Measurements from ENCODE around the gene DOCK11. TPM values are rescaled to one million over a fixed set of nuclear protein-coding genes. Genes with fewer than 3 reads are reported as not detected.

The DOCK11 gene
- total and polyA plus RNA-seq, 9 of the 15 experiments (the other 6 are each of a cell fraction or from before 2014, with no cell fraction given) = 41.8 to 77.8 (median 50.9) TPM

DNA sequence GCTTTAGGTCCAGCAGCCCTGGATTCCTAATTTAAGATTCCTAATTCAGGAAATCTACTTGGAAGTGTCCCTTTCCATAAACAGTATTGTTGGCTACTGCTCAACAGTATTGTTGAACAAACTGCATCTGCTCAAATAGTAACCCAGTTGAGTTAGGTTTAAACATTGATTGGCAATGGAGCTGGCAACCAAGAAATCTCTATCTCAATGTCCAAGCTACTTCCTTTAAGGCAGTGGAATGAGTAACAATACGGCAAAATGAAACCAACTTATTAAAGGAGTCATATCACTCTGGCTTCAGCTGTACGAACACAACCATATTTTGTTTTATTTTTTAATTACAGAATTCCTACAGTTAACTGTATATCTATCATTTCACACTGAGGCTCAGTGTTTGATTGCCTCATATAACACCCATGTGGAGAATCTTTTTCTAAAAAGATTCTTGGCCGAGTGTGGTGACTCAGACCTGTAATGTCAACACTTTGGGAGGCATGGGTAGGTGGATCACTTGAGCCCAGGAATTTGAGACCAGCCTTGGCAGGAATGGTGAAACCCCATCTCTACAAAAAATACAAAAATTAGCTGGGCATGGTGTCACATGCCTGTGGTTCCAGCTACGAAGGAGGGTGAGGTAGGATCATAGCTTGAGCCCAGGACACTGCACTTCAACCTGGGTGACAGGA is 160.1 kb downstream of the DOCK11 start:
- no peaks in the 10 kb centered on the region for H3K9me3 ChIP-seq (replicated peaks; ENCODE audit: control insufficient read depth, insufficient read depth, low read depth, low read length)
- no peak overlapping the region for H3K9ac ChIP-seq (ENCODE audit: insufficient read depth in 1 of 2, low read depth in 2 of 2, low read length in 2 of 2)
- H3K27me3 ChIP-seq (ENCODE audit: control insufficient read depth in 2 of 2, insufficient read depth in 2 of 2, low read length in 2 of 2) = no peaks in the 10 kb centered on the region
- H3K36me3 ChIP-seq (ENCODE audit: control insufficient read depth, insufficient read depth, low read length) = peaks cover 77% of the 10 kb centered on the region; the same call in 2 of the 3 replicates
- intact Hi-C loops (cut with micrococcal nuclease) = no loop called here
- FAIRE-seq = no peak
- no peak for TF ChIP-seq ZBED1 (IDR thresholded peaks at IDR 0.05)
- TF ChIP-seq, protein P1, sequence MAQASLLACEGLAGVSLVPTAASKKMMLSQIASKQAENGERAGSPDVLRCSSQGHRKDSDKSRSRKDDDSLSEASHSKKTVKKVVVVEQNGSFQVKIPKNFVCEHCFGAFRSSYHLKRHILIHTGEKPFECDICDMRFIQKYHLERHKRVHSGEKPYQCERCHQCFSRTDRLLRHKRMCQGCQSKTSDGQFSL (CRISPR knock-in tag; IDR thresholded peaks at IDR 0.05) = no peak
- TF ChIP-seq, protein P1 (tag; IDR thresholded peaks at IDR 0.05) = no peak
- TF ChIP-seq, protein P2, sequence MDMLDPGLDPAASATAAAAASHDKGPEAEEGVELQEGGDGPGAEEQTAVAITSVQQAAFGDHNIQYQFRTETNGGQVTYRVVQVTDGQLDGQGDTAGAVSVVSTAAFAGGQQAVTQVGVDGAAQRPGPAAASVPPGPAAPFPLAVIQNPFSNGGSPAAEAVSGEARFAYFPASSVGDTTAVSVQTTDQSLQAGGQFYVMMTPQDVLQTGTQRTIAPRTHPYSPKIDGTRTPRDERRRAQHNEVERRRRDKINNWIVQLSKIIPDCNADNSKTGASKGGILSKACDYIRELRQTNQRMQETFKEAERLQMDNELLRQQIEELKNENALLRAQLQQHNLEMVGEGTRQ (CRISPR knock-in tag; IDR thresholded peaks at IDR 0.05) = no peak
- no peak for ATAC-seq
- ChIA-PET CTCF (ENCODE audit: low intra/inter-chr PET ratio) (no interaction called here), POLR2A (interaction anchor here (0.7 kb wide), 1 partner anchor 34 kb away, joined by 3 read pairs; no protein-coding TSS in a partner anchor)
- H2AFZ ChIP-seq (ENCODE audit: low read depth, low read length) = no peak overlapping the region
- no peak overlapping the region for H3K4me3 ChIP-seq
- no peaks in the 10 kb centered on the region for H4K20me1 ChIP-seq (replicated peaks; ENCODE audit: control insufficient read depth, insufficient read depth, low read length)
- no peaks in the 10 kb centered on the region for H3K4me1 ChIP-seq (replicated peaks in 1 of 2; ENCODE audit: control insufficient read depth in 2 of 2, insufficient read depth in 2 of 2, low read length in 2 of 2)
- no peak overlapping the region for H3K27ac ChIP-seq (ENCODE audit: extremely low read depth, low read depth, low read length)
- WGBS (ENCODE audit: insufficient coverage, low coverage, missing lambda C conversion rate) = 89% methylated on average over 3 of the region's 4 CpGs
- DNase-seq (ENCODE audit: extremely low read depth in 1 of 4, low spot score in 3 of 4) = no peak
- in situ Hi-C loops (cut with MboI) = no loop called here
- H3K79me2 ChIP-seq (ENCODE audit: control insufficient read depth, insufficient read depth, low read length) = no peaks in the 10 kb centered on the region
- no TSS peak for BruUV-seq (replicated peaks)
- H3K9me1 ChIP-seq (ENCODE audit: control insufficient read depth, insufficient read depth, low read length) = no peaks in the 10 kb centered on the region
- no peak overlapping the region for H3K4me2 ChIP-seq (ENCODE audit: insufficient read depth, low read length)
